Gastrocnemius medialis (tissue), 4 donors: ENCODE measurements around the gene TMEM266.

ENCODE experiments used
- CTCF ChIP-seq, 5 experiments: fragments of 450-650 bp in 3 of 5; fragments of 200-600 bp in 2 of 5; sonication (generic) in 2 of 5; IDR thresholded peaks in 4 of 5; conservative IDR thresholded peaks in 1 of 5; 1 replicate in 4 of 5; 2 replicates in 1 of 5; pipeline ENCODE4 v1.5.1; 2016 to 2019; ENCODE audit warnings: antibody characterized with exemption in 5 of 5, mild to moderate bottlenecking in 3 of 5, moderate library complexity in 3 of 5
- POLR2A ChIP-seq, 2 donors: fragments of 450-650 bp; IDR thresholded peaks; one replicate each; pipeline ENCODE4 v1.6.1; 2017; ENCODE audit warnings: antibody characterized with exemption in 2 of 2, mild to moderate bottlenecking in 2 of 2, moderate library complexity in 2 of 2

DNA sequence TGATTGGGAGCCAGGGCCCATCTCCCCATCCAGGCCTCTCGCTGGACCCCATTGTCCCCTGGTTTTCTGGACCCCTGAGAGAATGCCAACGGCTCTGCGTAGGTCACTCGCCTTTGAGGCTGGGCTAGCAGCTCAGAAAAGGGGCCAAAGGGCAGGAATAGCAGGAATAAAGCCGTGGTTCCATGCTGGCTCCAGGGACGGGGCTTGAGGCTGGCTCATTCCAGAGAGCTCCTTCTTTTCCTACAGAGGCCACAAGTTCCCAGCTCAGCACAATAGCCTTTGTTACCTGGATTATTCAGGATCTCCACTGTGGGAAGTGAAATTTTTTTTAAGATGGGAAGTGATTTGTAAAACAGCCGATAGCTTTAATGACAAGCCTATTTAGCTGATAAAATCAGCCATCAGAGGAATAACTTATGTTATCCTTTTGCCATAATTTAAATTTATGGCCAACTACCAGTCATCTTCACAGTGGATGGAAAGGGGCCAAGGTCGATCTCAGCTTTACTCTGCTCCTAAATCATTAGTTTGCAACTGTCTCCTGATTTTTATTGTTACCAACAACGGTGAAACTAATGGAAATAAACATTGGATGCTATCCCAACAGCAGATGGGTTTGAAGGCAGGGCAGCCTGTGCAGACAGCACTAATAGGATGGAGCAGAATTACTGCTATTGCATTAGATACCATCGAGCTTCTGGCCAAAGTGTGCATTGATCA lies 124.3 kb downstream of the TMEM266 start:
- TF ChIP-seq CTCF (IDR thresholded peaks at IDR 0.05 in 4 of 5, conservative IDR thresholded peaks at IDR 0.05 in 1 of 5) (no peak), POLR2A (IDR thresholded peaks at IDR 0.05) (no peak)
